GM19043 (cell line): ENCODE measurements around the gene ABLIM2.

ENCODE experiments used
- ATAC-seq: cut with Tn5 transposase; IDR thresholded peaks from one replicate; pipeline ENCODE4 v1.9.1; 2021; ENCODE audit warnings: low read depth; ENCODE audit not compliant: unreplicated experiment

Gene ABLIM2

GRCh38 chr4:7995135-7995534, 163.5 kb downstream of the ABLIM2 start:
- no peak for ATAC-seq

GRCh38 chr4:7993671-7994070, 164.9 kb downstream of the ABLIM2 start:
- no peak for ATAC-seq

DNA sequence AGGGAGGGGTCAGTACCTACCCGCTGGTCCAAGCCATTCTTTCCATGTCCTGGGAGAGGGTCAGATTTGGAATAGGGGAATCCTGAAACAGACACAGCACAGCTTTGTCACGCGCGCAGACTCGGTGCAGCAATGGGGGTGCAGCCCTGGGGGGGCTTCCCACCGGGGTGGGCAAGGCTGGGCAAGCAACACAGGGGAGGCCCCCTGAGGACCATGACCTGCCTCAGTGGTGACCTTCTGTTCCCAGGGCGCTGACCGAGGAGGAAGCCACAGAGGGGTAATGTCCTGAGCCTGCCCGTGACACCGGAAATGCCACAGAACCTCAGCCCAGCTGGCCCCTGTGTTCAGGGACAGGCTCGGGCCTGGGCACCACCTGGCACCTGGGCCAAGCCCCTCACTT, 165.8 kb downstream of the ABLIM2 start:
- no peak for ATAC-seq

DNA sequence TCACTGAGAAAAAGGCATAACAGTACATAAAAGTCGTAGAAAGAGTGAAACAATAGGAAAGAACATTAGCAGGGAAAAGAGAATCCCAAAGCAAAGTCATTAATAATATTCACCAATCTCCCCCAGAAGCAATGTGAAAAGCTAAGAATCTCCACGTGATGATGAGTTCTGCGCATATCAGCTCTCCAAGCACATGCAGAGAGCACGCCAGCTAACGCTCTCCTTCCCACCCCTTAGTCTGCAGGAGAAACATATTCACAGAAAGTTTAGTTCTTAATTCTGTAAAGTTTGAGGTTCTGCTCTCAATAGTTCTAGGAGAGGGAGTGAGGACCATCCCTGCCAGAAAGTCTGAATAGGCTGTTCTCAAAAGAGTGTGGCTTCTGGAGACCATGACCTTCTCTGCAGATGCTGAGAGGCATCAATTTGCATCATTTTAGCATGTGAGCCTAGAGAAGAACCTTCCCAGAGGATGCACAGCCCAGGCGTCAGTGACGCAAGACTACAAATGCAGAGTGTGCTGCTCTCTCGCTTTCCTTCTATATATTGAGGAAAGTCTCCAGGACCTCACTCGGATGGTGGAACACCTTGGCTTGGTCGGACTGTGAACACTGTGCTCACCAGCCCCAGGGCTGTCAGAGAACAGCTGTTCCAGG, 167.7 kb downstream of the ABLIM2 start:
- ATAC-seq = no peak

GRCh38 chr4:7989654-7990053, 169.0 kb downstream of the ABLIM2 start:
- ATAC-seq = no peak

GRCh38 chr4:7988437-7988836, 170.2 kb downstream of the ABLIM2 start:
- no peak for ATAC-seq

DNA sequence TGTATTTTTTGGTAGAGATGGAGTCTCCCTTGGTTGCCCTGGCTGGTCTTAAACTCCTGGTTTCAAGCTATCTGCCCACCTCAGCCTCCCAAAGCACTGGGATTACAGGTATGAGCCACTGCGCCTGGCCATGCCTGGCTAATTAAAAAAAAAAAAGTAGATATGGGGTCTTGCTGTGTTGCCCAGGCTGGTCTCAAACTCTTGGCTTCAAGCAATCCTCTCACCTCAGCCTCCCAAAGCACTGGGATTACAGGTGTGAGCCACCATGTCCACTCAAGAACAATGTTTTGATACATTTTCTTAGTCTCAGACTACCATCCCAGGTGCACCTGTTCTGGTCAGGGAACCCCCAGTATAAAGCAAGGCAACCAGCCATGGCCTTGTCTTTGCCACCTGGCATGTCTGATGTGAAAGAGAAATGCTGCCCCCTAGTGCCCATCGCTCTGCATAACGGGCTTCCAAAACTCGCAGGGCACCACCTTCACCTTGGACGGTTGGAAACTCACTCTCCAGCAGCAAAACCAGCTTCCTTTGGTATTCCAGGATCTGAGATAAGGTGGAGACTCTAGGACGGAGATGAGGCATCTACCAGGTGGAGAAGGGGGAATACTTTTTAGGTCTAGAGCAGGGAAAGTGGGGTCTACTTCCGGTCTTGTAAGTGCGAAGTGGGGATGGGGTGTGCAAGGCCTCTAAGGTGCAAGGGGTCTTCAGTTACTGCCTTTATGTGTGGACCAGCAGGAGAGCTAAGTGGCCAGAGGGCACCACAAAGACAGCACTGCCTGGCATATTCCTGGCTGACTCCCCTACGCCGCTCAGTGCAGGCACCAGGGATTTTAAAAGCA, 171.2 kb downstream of the ABLIM2 start:
- ATAC-seq = no peak

- ATAC-seq = no peak
These were observed 172.6 kb downstream of the ABLIM2 start for GRCh38 chr4:7985891-7986441.

DNA sequence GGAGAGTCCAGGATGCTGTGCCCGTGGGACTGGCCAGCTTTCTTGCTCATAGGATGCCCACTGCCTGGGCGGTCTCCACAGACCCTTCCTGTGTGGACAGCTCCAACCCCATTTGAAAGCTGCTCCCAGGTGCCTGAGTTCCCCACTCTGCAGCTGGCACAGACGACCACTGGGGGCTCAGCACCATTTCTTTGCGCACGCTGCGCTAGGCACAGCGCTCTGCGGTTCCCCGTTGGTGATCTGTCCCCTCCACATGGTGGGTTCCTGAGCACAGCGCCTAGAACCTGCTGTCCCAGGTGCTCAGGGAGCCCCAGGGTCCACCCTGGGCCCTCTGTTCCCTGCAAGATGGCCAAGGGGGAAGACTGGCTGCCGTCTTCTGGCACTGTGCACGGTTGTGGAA, 173.5 kb downstream of the ABLIM2 start:
- no peak for ATAC-seq

DNA sequence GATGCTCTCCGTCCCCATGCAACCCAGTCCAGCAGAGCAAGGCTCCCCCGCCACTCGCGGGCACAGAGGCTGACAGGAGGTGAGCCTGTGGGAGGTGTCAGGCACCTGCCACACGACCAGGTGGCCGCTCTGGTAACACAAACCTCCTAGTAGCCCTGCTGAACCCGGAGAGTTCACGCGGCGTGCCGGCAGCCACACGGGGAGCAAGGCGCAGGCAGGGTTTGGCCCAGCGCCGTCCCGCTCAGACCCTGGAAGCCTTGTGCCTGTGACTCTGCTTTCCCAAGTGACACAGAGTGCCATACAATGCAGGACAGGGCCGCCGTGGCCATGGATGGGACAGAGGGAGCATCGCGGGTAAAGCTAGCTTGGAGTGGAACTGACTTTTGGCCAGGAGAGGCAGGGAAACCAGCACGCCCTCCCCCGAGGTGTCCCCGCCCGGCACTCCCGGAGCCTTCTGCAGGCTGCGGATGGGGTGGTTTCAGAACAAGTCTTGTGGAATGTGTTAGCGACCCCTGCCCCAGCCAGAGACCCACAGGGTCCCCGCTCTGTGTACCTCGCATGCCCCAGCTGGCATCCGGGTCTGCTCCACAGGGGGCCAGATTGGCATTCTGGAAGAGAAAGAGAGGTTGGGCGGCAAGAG, 174.2 kb downstream of the ABLIM2 start:
- no peak for ATAC-seq

DNA sequence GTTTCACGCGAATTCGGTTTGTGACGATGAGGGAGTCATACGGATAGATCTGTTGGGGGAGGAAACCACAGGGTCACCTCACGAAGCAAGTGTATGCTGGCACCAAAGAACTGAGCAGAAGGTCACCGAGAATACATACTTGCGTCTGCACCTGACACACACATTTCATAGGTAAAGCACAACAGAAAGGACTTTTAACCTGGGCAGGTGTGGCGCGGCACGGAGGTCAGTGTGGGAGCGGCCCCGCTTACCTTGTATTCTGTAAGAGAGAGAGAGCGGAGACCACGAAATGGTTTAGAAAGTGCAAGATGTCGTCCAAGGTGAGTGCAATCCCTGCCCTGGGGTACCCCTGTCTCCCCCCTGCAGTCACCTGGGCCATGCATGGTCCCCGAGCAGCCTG, 175.3 kb downstream of the ABLIM2 start:
- ATAC-seq = no peak

DNA sequence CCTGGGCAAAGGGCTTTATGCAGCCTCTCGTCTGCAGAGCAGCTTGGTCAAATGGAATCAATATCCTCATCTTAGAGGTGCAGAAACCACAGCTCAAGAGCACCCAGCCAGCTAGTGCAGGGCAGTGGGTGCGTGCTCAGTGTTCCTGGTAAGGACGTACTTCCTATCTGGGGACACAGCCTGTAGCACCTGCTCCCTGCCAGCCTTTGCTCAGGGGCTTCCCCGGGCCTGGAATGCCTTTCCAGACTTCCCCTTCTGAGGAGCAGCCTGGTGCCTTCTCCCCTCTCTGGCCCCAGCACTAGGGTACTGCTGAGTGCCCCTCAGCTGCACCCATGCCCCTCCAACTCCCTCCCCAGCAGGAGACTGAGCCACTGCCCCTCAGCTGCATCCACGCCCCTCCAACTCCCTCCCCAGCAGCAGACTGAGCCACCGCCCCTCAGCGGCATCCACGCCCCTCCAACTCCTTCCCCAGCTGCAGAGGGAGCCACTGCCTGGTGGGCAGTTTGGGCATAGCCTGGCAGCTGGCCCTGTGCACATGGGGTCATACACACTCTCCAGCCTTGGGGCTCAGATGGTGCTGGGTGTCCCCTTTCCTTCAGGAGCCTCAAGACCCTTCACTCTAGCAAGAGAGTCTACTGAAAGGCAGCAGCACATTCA, 176.7 kb downstream of the ABLIM2 start:
- no peak for ATAC-seq

GRCh38 chr4:7980036-7980435, 178.6 kb downstream of the ABLIM2 start:
- ATAC-seq = no peak

GRCh38 chr4:7979652-7979968, 179.0 kb downstream of the ABLIM2 start:
- ATAC-seq = no peak

DNA sequence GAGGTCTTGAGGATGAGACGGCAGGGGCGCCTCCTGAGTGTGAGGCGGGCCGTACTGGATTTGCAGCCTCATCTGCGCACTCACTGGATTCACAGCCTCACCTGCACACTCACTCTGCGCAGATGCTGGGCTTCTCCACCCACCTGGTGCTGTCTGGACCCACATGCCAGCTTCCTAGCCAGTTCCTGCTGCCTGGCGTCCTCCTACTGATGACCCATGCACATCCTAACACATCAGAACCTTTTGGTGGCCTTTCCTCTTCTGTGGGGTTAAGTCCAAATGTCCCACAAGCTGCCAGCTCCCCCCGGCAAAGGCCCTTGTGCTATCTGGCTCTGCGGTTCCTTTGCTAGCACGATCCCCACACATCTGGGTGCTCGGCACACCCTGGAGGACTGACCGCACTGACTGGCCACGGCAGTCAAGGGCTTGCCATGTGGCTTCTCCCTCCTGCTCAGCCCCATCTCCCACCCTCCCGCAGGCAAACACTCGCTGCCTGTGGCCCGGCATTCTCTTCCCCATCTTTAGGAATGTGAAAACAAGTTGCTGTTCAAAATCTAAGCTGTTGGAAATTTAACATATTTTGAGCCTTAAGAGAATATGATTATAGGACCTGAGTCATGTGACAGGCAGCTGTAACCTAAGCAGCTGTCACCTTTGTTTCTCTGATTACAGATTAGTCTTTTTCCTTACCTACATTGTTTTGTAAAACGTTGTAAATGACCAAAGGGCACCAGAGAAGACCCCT, 179.5 kb downstream of the ABLIM2 start:
- ATAC-seq = no peak

DNA sequence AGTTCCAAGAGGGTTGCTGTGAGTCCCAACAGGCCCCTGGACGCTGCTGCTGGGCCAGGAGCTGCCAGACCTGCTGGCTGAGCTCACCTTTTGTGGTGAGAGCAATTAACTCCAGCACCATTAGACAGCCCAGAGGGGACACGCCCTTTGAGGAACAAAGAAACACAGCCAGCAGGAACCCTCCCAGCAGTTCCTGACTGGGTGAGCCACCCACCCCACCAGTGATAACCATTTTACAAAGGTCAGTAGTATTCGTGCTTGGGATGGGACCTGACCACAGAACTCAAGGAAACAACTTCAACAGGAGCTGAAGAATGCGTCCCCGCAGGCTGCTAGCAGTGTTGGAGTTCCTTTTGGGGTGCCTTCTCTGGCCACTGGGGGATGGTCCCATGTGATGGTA, 180.1 kb downstream of the ABLIM2 start:
- ATAC-seq = no peak

- ATAC-seq = no peak
These were observed 182.0 kb downstream of the ABLIM2 start for GRCh38 chr4:7976634-7977033.

GRCh38 chr4:7976025-7976424, 182.6 kb downstream of the ABLIM2 start:
- ATAC-seq = no peak

- ATAC-seq = no peak
These were observed 184.2 kb downstream of the ABLIM2 start for GRCh38 chr4:7974425-7974824.

- ATAC-seq = no peak
These were observed 185.1 kb downstream of the ABLIM2 start for GRCh38 chr4:7973545-7973981.
